HepG2 (cell line): ENCODE measurements around the gene AMZ2. TPM values are rescaled to one million over a fixed set of nuclear protein-coding genes. Genes with fewer than 3 reads are reported as not detected.

Source experiments
- ATF7 ChIP-seq, 2 experiments: fragments of 450-650 bp in 1 of 2; sonication (generic) in 1 of 2; formaldehyde crosslinking in 1 of 2; IDR thresholded peaks; 2 replicates each; pipeline versions ENCODE4 v1.4.0 to v1.6.1; 2016 to 2020; ENCODE audit warnings: antibody characterized with exemption in 1 of 2, mild to moderate bottlenecking in 1 of 2, missing genetic modification reagents in 1 of 2
- CENPX ChIP-seq: sonication (generic); formaldehyde crosslinking; IDR thresholded peaks from 2 replicates; pipeline ENCODE4 v1.9.0; 2021; ENCODE audit warnings: mild to moderate bottlenecking, missing genetic modification reagents, moderate library complexity
- FOXM1 ChIP-seq: sonication (generic); formaldehyde crosslinking; IDR thresholded peaks from 2 replicates; pipeline ENCODE4 v1.5.0; 2020; ENCODE audit warnings: missing genetic modification reagents
- GATAD2A ChIP-seq: IDR thresholded peaks from 2 replicates; pipeline ENCODE4 v1.6.1; 2016
- HOXA3 ChIP-seq: sonication (generic); formaldehyde crosslinking; IDR thresholded peaks from 2 replicates; pipeline ENCODE4 v1.5.0; 2020; ENCODE audit warnings: missing genetic modification reagents
- NCOA5 ChIP-seq: sonication (generic); formaldehyde crosslinking; IDR thresholded peaks from 2 replicates; pipeline ENCODE4 v1.4.0; 2020; ENCODE audit warnings: missing genetic modification reagents
- NR2F6 ChIP-seq, 2 experiments: IDR thresholded peaks; 2 replicates each; pipeline ENCODE4 v1.6.1; 2016; ENCODE audit warnings: antibody characterized with exemption in 1 of 2, mild to moderate bottlenecking in 1 of 2
- PHB2 ChIP-seq: fragments of 450-650 bp; IDR thresholded peaks from 2 replicates; pipeline ENCODE4 v1.6.1; 2018; ENCODE audit not compliant: partially characterized antibody
- POLR2AphosphoS2 ChIP-seq: IDR thresholded peaks from 2 replicates; pipeline ENCODE4 v1.6.1; 2011; ENCODE audit warnings: low read depth, low read length, improper control_type of control experiment
- SP2 ChIP-seq: sonication (generic); formaldehyde crosslinking; IDR thresholded peaks from 2 replicates; pipeline ENCODE4 v1.5.1; 2020; ENCODE audit warnings: mild to moderate bottlenecking, missing genetic modification reagents
- TFDP2 ChIP-seq: sonication (generic); formaldehyde crosslinking; IDR thresholded peaks from 2 replicates; pipeline ENCODE4 v1.4.0; 2020; ENCODE audit warnings: missing genetic modification reagents
- ZBTB39 ChIP-seq: sonication (generic); formaldehyde crosslinking; IDR thresholded peaks from 2 replicates; pipeline ENCODE4 v1.5.0; 2020; ENCODE audit warnings: missing genetic modification reagents
- ZEB1 ChIP-seq: IDR thresholded peaks from 2 replicates; pipeline ENCODE4 v1.6.1; 2012; ENCODE audit warnings: mild to moderate bottlenecking, low read depth, inconsistent platforms; ENCODE audit not compliant: insufficient replicate concordance
- ZNF225 ChIP-seq: sonication (generic); formaldehyde crosslinking; IDR thresholded peaks from 2 replicates; pipeline ENCODE4 v1.4.0; 2020; ENCODE audit warnings: mild to moderate bottlenecking, missing genetic modification reagents
- ZNF407 ChIP-seq: sonication (generic); formaldehyde crosslinking; IDR thresholded peaks from one replicate; pipeline ENCODE4 v1.5.1; 2020; ENCODE audit warnings: mild to moderate bottlenecking, missing genetic modification reagents; ENCODE audit errors: not compliant biosample characterization
- ZNF660 ChIP-seq: sonication (generic); formaldehyde crosslinking; IDR thresholded peaks from 2 replicates; pipeline ENCODE4 v1.5.1; 2020; ENCODE audit warnings: mild to moderate bottlenecking, low read depth, missing genetic modification reagents, borderline replicate concordance
- polyA plus RNA-seq, 8 experiments: library from polyadenylated mRNA; depleted of rRNA in 3 of 8; stranded (reverse) in 7 of 8; unstranded in 1 of 8; fragments of >200 nt; fragmentation: Illumina TruSeq in 4 of 8; extraction: Trizol in 4 of 8; gene quantifications; 2 replicates each; pipeline versions ENCODE4 v1.2.1 to v1.2.3, GENCODE V29; 2011 to 2016; ENCODE audit warnings: low read depth in 4 of 8, missing spikeins in 1 of 8, mixed read lengths in 1 of 8; ENCODE audit not compliant: insufficient read depth in 1 of 8
- total RNA-seq, 5 experiments: library from RNA; depleted of rRNA; stranded (reverse); fragments of >200 nt; fragmentation: Illumina TruSeq; extraction: Trizol; gene quantifications; 2 replicates each; pipeline ENCODE4 v1.2.3, GENCODE V29; 2016; ENCODE audit warnings: low read depth in 1 of 5

The AMZ2 gene
- total and polyA plus RNA-seq, 2 of the 13 experiments (the other 11 are each of a cell fraction or from before 2014, with no cell fraction given) = 86.9 to 90.2 TPM

- TF ChIP-seq ATF7 (IDR thresholded peaks at IDR 0.05) (no peak), ATF7 (CRISPR knock-in tag; IDR thresholded peaks at IDR 0.05) (no peak), TFDP2 (CRISPR knock-in tag) (peak; percentile 84), NCOA5 (CRISPR knock-in tag) (no peak), SP2 (peak; percentile 55), PHB2 (no peak), ZBTB39 (CRISPR knock-in tag) (0 out of 2 replicates have a peak, but pooled peaks have one; percentile 84), ZNF660 (no peak), CENPX (no peak), ZEB1 (no peak), ZNF407 (peak; percentile 72), FOXM1 (0 out of 2 replicates have a peak, but pooled peaks have one; percentile 20), ZNF225 (CRISPR knock-in tag) (peak; percentile 91), POLR2AphosphoS2 (no peak), HOXA3 (peak; percentile 85), NR2F6 (IDR thresholded peaks at IDR 0.05) (no peak), NR2F6 (CRISPR knock-in tag; IDR thresholded peaks at IDR 0.05) (0 out of 2 replicates have a peak, but pooled peaks have one; percentile 29), GATAD2A (peak; percentile 54)
Measured at GRCh38 chr17:68247445-68248198, at the start of gene AMZ2 (continued).
